HG03066 (cell line): ENCODE data around the gene TMEM234.

Experiments used
- ATAC-seq: cut with Tn5 transposase; IDR thresholded peaks from one replicate; pipeline ENCODE4 v1.9.1; 2021; ENCODE audit warnings: low read depth; ENCODE audit not compliant: unreplicated experiment

Gene TMEM234

DNA sequence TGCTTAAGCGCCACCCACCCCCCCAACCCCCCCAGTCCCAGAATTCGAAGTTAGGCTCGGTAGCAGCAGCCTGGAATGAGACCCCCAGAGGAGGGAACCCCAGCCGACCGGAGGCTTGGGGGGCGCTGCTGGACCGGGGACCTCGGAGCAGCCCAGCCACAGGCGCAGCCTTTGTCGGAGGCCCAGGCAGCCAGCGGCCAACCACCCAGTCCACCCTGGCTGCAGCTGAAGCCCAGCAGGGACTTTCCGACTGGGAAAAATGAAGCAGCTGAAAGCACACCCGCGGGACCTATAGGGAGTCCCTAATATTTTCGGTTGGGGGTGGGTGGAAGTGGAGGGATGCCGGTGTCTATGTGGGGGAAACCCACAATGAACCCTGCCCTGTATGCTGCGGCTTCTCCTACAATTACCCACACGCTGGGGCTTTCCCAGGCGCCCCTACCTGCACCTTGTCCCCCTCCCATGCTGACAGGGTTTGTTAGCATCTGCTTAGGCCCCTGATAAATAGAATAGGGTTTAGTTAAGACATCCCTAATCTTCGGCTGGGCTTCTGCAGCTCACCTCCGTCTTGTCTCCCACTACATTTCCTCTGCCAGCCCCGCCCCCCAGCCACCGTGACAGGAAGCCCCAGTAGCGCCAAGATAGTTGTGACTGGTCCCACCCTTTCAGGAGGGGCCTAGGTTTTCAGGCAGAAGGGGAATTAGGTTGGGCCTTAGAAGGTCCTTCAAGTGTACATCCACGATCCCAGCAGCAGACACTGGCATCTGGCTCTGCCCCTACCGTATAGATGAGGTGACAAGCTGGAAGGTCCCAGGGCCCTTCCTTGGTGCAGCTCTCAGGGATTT is 20.9 kb downstream of the TMEM234 start:
- ATAC-seq: no peak

- ATAC-seq: no peak
Observed at GRCh38 chr1:32200226-32201010, 21.7 kb downstream of the TMEM234 start, which contains the start of gene CCDC28B. CCDC28B (plus strand) TSS chr1:32200595; CDS start chr1:32201936, 1,341 bp downstream.

DNA sequence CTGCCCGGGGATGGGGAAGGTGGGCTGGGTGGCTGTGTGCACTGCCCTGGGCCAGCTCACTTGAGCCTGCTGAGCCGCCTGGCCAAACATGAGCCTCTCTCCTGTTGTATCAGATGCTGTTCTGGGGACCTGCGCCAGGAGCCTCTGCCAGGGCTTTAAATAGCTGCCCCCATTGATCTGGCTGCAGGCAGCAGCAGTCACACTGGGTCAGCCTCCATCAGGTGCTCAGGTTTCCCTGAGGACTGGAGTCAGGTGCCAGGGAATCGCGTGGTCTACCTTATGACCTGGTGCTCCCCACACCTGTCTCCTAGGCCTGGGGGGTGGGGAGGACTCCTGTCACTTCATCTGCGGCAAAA is 22.5 kb downstream of the TMEM234 start:
- no peak for ATAC-seq

- no peak for ATAC-seq
Observed at GRCh38 chr1:32199043-32199716, 23.0 kb downstream of the TMEM234 start.

DNA sequence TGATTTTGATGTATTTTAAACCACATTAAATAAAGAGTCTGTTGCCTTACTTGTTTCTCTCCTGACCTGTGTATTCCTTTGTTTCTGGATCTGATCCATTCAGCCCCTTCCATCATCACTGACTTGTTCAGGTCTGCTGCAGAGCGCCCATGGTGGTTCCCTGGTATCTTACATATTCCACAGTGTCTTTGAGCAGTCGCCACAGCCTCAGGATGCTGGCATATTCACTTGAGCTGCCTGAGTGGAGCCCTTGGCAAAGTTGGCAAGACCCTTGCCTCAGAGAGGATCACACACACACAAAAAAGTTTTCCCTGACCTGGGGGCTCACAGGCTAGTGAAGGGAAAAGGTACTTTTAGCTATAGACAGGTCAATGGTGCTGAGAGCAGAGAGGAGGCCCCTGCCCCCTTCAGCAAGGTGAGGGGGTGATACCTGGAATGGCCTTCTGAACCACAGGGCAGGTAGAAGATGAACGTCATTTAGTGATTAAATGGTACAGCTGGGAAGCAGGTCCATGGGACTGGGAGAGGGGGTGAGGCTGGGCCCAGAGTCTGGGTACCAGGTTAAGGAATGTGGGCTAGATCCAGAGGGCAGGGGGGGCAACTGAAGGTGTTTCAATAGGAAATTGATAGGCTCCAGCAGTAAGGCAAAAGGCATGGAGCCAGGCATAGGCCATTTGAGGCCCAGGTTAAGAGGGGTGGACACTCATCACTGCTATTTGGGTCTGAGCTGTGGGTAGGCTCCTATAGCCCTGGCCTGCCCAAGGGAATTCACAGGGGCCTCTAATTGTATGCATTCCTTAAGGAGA is 23.7 kb downstream of the TMEM234 start:
- ATAC-seq: no peak

DNA sequence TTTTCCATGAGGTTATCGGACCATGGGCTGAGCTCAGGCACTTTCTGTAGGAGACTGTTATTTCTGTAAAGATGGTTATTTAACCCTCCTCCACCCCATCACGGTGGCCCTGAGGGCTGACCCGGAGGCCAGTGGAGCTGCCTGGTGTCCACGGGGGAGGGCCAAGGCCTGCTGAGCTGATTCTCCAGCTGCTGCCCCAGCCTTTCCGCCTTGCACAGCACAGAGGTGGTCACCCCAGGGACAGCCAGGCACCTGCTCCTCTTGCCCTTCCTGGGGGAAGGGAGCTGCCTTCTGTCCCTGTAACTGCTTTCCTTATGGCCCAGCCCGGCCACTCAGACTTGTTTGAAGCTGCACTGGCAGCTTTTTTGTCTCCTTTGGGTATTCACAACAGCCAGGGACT is 24.3 kb downstream of the TMEM234 start:
- ATAC-seq: no peak

DNA sequence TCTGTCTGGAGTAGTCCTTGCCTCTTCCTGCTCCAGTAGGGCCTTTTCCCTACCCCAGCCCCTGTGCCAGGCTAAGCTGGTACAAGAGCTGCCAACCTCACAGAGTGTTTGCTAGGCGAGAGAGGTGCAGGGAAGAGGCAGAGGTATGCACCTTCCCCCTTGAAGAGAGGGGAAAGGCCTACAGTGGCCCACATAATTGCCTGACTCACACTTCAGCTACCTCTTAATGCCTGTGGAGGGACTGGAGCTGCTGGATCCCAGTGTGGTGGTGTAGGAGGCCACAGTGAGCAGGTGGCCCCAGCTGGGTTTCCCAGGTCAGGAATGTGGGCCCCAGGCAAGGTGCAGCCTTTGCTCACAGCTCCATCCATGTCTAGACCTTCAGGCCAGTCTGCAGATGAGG is 25.1 kb downstream of the TMEM234 start:
- ATAC-seq: no peak

DNA sequence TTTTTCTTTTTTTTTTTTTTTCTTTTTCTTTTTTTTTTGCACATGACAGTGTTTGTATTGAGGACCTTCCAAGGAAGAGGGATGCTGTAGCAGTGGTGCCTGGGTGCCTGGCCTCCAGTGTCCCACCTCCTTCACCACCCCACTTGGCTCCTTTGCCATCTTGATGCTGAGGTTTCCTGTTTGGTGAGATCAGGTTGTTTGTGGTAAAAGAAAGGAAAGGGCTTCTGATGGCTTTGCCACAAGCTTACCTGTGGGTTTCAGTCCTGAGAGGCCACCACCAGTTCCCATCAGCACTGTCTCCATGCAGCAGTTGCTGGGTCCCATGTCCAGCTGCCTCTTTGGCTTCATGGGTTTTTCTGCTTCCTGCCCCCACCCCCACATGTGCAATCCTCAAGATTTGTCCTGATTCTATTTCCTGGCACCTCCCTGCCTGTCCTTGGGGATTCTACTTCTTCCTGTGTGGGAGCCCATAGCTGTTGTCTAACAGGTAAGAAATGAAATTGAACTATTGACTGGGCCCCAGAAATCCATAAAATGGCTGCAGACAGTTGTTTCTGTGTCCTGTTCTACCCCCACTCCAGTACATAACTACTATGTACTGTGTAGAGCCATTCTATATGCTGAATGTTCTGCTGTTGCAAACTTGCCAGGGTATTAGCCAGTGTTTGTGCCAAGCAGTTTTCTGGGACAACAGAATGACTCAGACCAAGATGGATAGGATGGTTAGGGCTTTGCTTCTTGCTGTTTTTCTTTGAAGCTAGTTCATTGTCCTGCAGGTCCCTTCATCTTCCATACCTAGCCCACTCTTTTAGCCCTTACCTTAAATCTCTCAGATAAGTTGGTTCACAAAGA is 26.0 kb downstream of the TMEM234 start:
- no peak for ATAC-seq

DNA sequence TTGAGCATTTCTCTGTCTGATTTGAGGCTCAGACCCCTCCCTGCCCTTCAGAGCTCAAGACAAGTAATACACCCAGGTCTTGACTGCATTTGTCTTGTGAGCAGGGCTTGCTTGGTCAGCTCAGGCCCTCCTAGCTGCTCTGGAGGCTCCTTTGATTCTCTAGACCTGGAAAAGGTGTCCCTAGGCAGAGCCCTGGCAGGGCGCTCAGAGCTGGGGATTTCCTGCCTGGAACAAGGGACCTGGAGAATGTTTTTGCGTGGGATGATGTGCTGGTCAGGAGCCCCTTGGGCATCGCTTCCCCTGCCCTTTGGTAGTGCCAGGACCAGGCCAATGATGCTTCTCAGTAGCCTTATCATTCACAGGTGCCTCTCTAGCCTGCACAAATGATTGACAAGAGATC is 26.6 kb downstream of the TMEM234 start:
- no peak for ATAC-seq

GRCh38 chr1:32194984-32195383 is 27.2 kb downstream of the TMEM234 start:
- ATAC-seq: no peak

DNA sequence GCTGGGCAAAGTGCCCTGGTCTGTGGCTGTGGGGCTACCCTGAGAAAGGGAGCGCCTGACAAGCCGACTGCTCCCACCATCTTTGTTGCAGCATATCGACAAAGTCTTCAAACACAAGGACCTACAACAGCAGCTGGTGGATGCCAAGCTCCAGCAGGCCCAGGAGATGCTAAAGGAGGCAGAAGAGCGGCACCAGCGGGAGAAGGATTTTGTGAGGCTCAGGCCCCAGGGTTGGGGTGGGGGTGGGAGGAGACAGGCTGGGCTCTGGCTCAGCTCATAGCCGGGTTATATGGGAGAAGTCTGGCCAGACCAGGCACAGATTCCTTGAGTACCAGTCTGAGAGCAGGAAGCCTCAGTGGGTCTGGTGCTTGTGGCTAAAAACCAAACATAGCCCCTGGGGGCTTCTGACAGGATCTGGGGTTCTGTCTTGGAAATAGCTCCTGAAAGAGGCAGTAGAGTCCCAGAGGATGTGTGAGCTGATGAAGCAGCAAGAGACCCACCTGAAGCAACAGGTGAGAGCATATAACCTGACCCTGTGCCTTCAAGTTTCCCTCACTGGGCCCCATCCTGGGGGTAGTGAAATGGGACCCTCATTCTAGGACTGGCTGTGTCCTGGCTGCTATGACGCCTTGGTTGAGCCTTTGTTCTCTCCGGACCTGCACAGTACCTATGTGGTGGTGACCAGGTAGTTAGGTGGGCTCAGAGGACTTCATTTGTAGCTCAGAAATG is 29.8 kb downstream of the TMEM234 start:
- no peak for ATAC-seq

GRCh38 chr1:32187850-32188249 is 34.3 kb downstream of the TMEM234 start:
- ATAC-seq: no peak

GRCh38 chr1:32186491-32186890 is 35.7 kb downstream of the TMEM234 start:
- no peak for ATAC-seq

GRCh38 chr1:32186077-32186476 is 36.1 kb downstream of the TMEM234 start:
- ATAC-seq: no peak

DNA sequence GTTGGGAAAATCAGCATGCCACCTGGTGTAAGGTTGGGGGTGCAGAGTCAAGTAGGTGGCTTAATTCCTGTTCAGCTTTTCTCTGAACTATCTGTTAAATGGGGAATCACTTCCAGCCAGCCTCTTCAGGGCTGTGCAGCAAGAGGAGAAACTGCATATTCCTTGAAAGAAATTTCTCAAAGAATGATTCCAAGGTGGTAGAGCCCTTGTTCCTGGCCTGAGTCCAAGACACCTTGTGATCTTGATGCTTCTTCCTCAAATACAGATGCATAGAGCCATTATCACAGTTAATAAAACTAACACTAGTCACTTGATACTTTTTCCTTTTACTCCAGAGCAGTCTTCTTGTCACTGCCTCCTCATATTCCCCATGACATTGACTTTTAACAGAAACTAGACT is 37.5 kb downstream of the TMEM234 start:
- ATAC-seq: no peak

DNA sequence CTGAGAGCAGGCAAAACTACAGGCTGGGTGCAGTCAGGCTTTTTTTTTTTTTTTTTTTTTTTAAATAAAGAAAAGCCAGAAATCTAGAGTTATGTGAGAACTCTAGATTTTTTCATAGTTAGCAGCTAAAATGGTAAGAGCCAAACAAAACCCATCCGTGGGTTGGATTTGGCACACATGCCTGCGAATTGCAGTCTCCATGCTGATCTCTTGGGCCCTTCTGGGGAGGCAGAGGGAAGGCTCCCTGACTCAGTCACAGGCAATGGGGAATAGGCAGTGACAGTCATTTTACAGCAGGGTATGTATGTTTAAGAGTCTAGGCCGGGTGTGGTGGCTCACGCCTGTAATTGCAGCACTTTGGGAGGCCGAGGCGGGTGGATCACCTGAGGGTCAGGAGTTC is 40.1 kb downstream of the TMEM234 start:
- ATAC-seq: no peak

- no peak for ATAC-seq
Observed at GRCh38 chr1:32181563-32181962, 40.6 kb downstream of the TMEM234 start.

DNA sequence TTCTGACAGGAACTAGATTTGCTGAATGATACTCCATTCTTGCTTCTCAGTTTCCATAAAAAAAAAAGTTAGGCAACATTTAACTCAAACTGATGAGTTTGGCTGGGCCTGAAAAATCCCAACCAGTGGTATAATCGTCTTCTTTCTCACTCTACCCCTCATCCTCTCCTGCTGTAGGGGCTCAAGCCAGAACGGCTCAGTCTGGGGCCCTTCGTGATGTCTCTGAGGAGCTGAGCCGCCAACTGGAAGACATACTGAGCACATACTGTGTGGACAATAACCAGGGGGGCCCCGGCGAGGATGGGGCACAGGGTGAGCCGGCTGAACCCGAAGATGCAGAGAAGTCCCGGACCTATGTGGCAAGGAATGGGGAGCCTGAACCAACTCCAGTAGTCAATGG is 41.1 kb downstream of the TMEM234 start:
- ATAC-seq: no peak
